Activated CD4-positive, alpha-beta T cell treated with anti-CD3 and anti-CD28 coated beads, Interleukin-2, amount 10 ng/mL, durations not matched to agents 7 days and 5 days (primary cell): Measurements from ENCODE around the gene CYTH1. TPM values are rescaled to one million over a fixed set of nuclear protein-coding genes. Genes with fewer than 3 reads are reported as not detected.
A peak's percentile ranks its signal among the peaks of the same experiment; 100 is the strongest.
"Not testable (repeated sequence)": the region's sequence is repeated elsewhere in the genome, so short reads cannot be mapped to it uniquely, and the experiment has no call there.

Experiments used
- CTCF ChIA-PET: fragments of 350-600 bp; sonication (Branson Sonifier 250); formaldehyde crosslinking; loops from one replicate; lab custom pipeline; 2021; ENCODE audit warnings: antibody characterized with exemption; lab: Charles Lee
- POLR2A ChIA-PET: fragments of 350-600 bp; sonication (Branson Sonifier 250); formaldehyde crosslinking; loops from one replicate; lab custom pipeline; 2021; ENCODE audit warnings: antibody characterized with exemption; lab: Charles Lee
- DNase-seq: peaks from one replicate; pipeline ENCODE4 v3.0.0-alpha.2; 2020
- H3K27ac Mint-ChIP-seq: one replicate; pipeline ENCODE4 v1.8.0; 2021; ENCODE audit warnings: mild to moderate bottlenecking, moderate library complexity, mixed read lengths
- H3K27me3 Mint-ChIP-seq: one replicate; pipeline ENCODE4 v1.8.0; 2021; ENCODE audit warnings: mixed read lengths
- H3K36me3 Mint-ChIP-seq: one replicate; pipeline ENCODE4 v1.8.0; 2021; ENCODE audit warnings: low read depth, mixed read lengths
- H3K4me1 Mint-ChIP-seq: one replicate; pipeline ENCODE4 v1.8.0; 2021; ENCODE audit warnings: mixed read lengths
- H3K4me3 Mint-ChIP-seq: one replicate; pipeline ENCODE4 v1.8.0; 2021; ENCODE audit warnings: mild to moderate bottlenecking, moderate library complexity, mixed read lengths
- H3K9me3 Mint-ChIP-seq: one replicate; pipeline ENCODE4 v1.8.0; 2021; ENCODE audit warnings: mixed read lengths
- total RNA-seq, 2 experiments: library from RNA; stranded (reverse); gene quantifications; one replicate each; pipeline ENCODE4 v1.2.3, GENCODE V29; 2021

Gene CYTH1
- total RNA-seq, 2 experiments from 2014 or later, result 244 to 251 TPM

DNA sequence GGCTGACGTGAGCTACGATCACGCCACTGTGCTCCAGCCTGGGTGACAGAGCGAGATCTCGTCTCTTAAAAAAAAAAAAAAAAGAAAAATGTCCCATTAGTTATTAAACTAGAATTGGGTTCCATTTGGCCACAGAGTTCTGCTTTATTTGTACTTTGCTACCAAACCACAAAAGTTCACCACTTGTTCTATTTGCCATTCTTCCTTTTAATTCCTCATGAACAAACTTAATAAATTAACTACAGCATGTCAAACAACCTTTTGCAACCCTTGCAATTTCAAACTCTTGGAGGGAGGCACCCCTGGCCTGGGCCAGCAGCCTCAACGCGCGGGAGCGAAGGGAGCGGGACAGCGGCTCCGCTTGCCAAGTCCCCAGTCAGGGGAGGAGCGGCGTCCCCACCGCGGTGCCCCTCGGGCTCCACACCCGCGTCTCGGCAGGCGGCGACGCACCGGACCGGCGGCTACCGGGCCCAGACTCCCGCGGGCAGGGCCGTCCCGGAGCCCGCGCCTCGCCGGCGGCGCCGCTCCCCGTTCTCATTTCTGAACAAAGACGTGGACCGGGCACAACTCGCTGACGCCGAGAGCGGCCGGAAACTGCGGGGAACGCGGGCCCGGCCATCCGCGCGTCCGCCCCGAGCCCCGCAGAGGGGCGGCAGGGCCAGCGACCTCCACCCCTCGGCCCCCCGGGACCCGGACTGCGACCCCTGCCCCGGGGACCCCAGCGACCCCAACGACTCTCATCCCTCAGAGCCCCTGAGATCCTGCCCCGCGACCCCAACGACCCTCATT, 775 bp downstream of the CYTH1 start:
- H3K27me3 Mint-ChIP-seq, result no peaks in the 10 kb centered on the region
- H3K36me3 Mint-ChIP-seq, result peaks cover 24% of the 10 kb centered on the region
- H3K4me1 Mint-ChIP-seq, result peaks cover 53% of the 10 kb centered on the region
- POLR2A ChIA-PET, result no interaction called here
- CTCF ChIA-PET, result interaction anchor here (1.0 to 1.3 kb wide), 4 partner anchors 12 to 69 kb away, joined by 3 to 7 read pairs (median 5); no protein-coding TSS in a partner anchor
- H3K4me3 Mint-ChIP-seq, result peak overlapping the region; percentile 79
- H3K9me3 Mint-ChIP-seq, result no peaks in the 10 kb centered on the region
- DNase-seq, result peak; percentile 43
- H3K27ac Mint-ChIP-seq, result peak overlapping the region; percentile 95

DNA sequence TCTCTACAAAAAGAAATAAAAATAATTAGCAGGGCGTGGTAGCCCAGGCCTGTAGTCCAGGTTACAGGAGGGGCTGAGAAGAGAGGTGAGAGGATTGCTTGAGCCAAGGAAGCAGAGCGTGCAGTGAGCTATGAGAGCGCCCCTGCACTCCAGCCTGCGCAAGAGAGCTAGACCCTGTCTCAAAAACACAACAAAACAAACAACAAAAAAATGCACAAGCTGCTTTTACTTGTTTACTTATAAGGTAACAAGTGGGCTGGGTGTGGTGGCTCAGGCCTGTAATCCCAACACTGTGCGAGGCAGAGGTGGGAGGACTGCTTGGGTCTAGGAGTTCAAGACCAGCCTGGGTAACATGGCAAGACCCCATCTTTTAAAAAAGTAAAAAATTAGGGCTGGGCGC, 1.7 kb downstream of the CYTH1 start:
- ChIA-PET POLR2A (interaction anchor here (1.0 kb wide), 2 partner anchors 9 to 60 kb away, joined by 3 read pairs; partner anchors contain the start of gene USP36), CTCF (interaction anchor here (0.7 to 1.3 kb wide), 7 partner anchors 9 to 206 kb away, joined by 3 to 7 read pairs (median 4); no protein-coding TSS in a partner anchor)
- peaks cover 51% of the 10 kb centered on the region for H3K4me1 Mint-ChIP-seq
- no peaks in the 10 kb centered on the region for H3K27me3 Mint-ChIP-seq
- H3K4me3 Mint-ChIP-seq, result peak overlapping the region; percentile 79
- H3K9me3 Mint-ChIP-seq, result no peaks in the 10 kb centered on the region
- H3K27ac Mint-ChIP-seq, result peak overlapping the region; percentile 95
- H3K36me3 Mint-ChIP-seq, result peaks cover 28% of the 10 kb centered on the region
- DNase-seq, result peak; percentile 43

- peaks cover 28% of the 10 kb centered on the region for H3K36me3 Mint-ChIP-seq
- peak overlapping the region; percentile 95 for H3K27ac Mint-ChIP-seq
- no peaks in the 10 kb centered on the region for H3K27me3 Mint-ChIP-seq
- ChIA-PET CTCF (interaction anchor here (0.7 to 1.3 kb wide), 6 partner anchors 8 to 206 kb away, joined by 3 to 7 read pairs (median 4); no protein-coding TSS in a partner anchor), POLR2A (interaction anchor here (1.0 kb wide), 2 partner anchors 9 to 60 kb away, joined by 3 read pairs; partner anchors contain the start of gene USP36)
- peak; percentile 85 for DNase-seq
- peak overlapping the region; percentile 79 for H3K4me3 Mint-ChIP-seq
- peaks cover 50% of the 10 kb centered on the region for H3K4me1 Mint-ChIP-seq
- no peaks in the 10 kb centered on the region for H3K9me3 Mint-ChIP-seq
Observed at GRCh38 chr17:78779850-78780249, 2.2 kb downstream of the CYTH1 start.

DNA sequence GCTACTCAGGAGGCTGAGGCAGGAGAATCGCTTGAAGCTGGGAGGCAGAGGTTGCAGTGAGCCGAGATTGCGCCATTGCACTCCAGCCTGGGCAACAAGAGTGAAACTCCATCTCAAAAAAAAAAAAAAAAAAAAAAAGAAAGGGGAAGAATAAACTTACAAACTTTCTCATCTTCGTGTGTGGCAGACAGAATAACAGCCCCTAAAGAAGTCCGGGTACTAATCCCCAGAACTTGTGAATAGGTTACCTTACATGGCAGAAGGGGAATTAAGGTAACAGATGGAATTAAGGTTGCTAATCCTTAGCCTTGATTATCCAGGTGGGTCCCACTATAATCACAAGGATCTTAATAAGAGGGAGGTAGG, 2.8 kb downstream of the CYTH1 start:
- H3K9me3 Mint-ChIP-seq, H3K27me3 Mint-ChIP-seq, DNase-seq: not testable (repeated sequence)
- peak overlapping the region; percentile 79 for H3K4me3 Mint-ChIP-seq
- ChIA-PET POLR2A (interaction anchor here (1.0 kb wide), 1 partner anchor 8 kb away, joined by 3 read pairs; no protein-coding TSS in a partner anchor), CTCF (interaction anchor here (0.5 kb wide), 1 partner anchor 25 kb away, joined by 5 read pairs; no protein-coding TSS in a partner anchor)
- H3K27ac Mint-ChIP-seq, result peak overlapping the region; percentile 95
- H3K4me1 Mint-ChIP-seq, result peaks cover 51% of the 10 kb centered on the region
- peaks cover 34% of the 10 kb centered on the region for H3K36me3 Mint-ChIP-seq

GRCh38 chr17:78777881-78778280, 4.2 kb downstream of the CYTH1 start:
- Mint-ChIP-seq H3K4me1 (peaks cover 48% of the 10 kb centered on the region), H3K27me3 (no peaks in the 10 kb centered on the region), H3K9me3 (no peaks in the 10 kb centered on the region), H3K36me3 (peaks cover 41% of the 10 kb centered on the region), H3K27ac (peak overlapping the region; percentile 92), H3K4me3 (peak overlapping the region; percentile 65)
- POLR2A ChIA-PET, result no interaction called here
- no peak for DNase-seq
- CTCF ChIA-PET, result interaction anchor here (0.6 to 1.2 kb wide), 3 partner anchors 9 to 362 kb away, joined by 3 to 5 read pairs (median 4); no protein-coding TSS in a partner anchor

DNA sequence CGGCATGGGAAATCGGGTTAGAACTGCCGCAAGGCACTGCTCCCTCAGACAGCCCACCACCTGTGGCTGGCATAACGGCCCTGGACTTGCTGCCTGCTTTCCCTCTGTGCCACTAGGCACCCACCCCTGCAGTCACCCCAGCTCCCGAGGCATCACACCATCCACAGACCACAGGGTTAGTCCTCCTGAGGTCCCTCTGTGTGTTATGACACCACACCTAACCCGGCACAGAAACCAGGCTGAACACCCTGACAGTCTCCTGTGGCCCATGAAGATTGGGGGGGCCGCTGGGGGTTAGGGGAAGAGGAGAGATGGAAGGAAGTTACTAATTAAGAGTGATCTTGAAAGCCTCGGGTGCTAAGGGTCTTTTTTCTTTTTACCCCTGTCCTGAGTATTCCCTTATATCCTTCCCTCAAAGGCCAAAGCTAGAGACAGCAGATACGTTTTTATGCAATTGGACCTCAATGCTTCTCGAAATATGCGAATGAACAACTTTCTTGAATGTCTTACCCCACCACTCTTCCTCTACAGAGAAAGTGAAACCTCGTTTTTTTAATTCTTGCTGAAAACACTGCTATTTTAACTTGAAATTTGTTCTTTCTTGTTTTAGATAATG, 7.0 kb downstream of the CYTH1 start:
- Mint-ChIP-seq H3K27ac (peak overlapping the region; percentile 97), H3K4me3 (peak overlapping the region; percentile 85), H3K9me3 (no peaks in the 10 kb centered on the region), H3K27me3 (no peaks in the 10 kb centered on the region), H3K4me1 (peaks cover 65% of the 10 kb centered on the region), H3K36me3 (peaks cover 52% of the 10 kb centered on the region)
- ChIA-PET CTCF (interaction anchor here (0.5 to 1.4 kb wide), 5 partner anchors 11 to 606 kb away, joined by 3 read pairs; no protein-coding TSS in a partner anchor), POLR2A (no interaction called here)
- peak; percentile 76 for DNase-seq

DNA sequence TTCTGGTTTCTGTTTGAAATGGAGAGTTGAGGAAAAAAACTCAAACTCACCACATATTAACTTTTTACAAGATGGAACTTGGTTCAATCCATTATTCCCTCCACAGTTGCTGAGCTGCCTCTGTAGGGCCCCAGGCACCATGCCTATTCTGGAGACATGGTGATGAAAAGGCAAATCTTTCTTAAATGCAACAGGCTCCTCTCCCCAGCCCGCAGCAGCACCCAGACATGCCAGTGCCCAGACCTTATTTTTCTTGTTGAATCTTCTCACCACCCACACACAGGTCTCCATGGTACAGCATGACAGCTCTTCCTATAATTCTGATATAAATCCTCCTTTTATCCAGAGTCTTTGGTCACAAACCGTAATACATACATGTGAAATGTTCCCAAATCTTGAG, 7.6 kb downstream of the CYTH1 start:
- H3K27ac Mint-ChIP-seq, result peak overlapping the region; percentile 97
- CTCF ChIA-PET, result interaction anchor here (1.0 kb wide), 1 partner anchor 33 kb away, joined by 3 read pairs; no protein-coding TSS in a partner anchor
- H3K9me3 Mint-ChIP-seq, result no peaks in the 10 kb centered on the region
- H3K27me3 Mint-ChIP-seq, result no peaks in the 10 kb centered on the region
- no peak for DNase-seq
- H3K4me1 Mint-ChIP-seq, result peaks cover 61% of the 10 kb centered on the region
- peak overlapping the region; percentile 85 for H3K4me3 Mint-ChIP-seq
- H3K36me3 Mint-ChIP-seq, result peaks cover 46% of the 10 kb centered on the region
- POLR2A ChIA-PET, result interaction anchor here (0.9 kb wide), 1 partner anchor 26 kb away, joined by 4 read pairs; no protein-coding TSS in a partner anchor

GRCh38 chr17:78771758-78772382, 10.2 kb downstream of the CYTH1 start:
- Mint-ChIP-seq H3K9me3 (no peaks in the 10 kb centered on the region), H3K27me3 (no peaks in the 10 kb centered on the region), H3K4me1 (peaks cover 47% of the 10 kb centered on the region), H3K36me3 (peaks cover 35% of the 10 kb centered on the region), H3K27ac (peak overlapping the region; percentile 97), H3K4me3 (peak overlapping the region; percentile 68)
- POLR2A ChIA-PET, result interaction anchor here (0.8 kb wide), 1 partner anchor 8 kb away, joined by 3 read pairs; no protein-coding TSS in a partner anchor
- DNase-seq, result no peak
- CTCF ChIA-PET, result interaction anchor here (0.6 to 1.2 kb wide), 4 partner anchors 8 to 30 kb away, joined by 3 to 5 read pairs (median 3); no protein-coding TSS in a partner anchor

DNA sequence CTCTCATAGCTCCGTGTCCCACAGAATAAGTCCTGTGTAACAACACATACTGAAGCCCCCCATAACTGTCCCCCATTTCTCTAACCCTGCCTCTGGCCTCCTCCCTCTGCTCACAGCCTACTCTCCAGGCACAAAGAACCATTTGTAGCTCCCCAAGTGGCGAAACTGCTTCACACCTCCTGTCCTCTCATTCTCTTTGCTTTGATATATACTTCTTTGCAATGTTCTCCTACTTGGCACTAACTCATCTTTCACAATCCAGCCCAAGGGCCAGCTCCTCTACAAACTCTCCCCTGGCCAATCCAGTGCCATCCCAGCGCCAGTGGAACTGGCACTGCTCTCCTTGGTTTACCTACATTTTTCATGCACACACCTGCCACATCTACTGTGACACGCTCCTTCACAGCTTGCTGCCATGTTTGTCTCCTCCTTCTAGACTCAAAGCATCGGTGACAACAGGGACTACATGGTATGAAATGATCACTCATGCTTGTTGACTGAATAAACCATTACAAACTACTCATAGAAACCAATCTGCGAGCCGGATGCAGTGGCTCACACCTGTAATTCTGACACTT, 12.8 kb downstream of the CYTH1 start:
- ChIA-PET CTCF (interaction anchor here (0.6 to 2.1 kb wide), 12 partner anchors 9 to 911 kb away, joined by 3 to 6 read pairs (median 4); no protein-coding TSS in a partner anchor), POLR2A (interaction anchor here (0.9 kb wide), 1 partner anchor 36 kb away, joined by 4 read pairs; no protein-coding TSS in a partner anchor)
- Mint-ChIP-seq H3K9me3 (no peaks in the 10 kb centered on the region), H3K27me3 (no peaks in the 10 kb centered on the region), H3K36me3 (peaks cover 32% of the 10 kb centered on the region), H3K4me3 (no peak overlapping the region), H3K4me1 (peaks cover 44% of the 10 kb centered on the region), H3K27ac (no peak overlapping the region)
- no peak for DNase-seq

DNA sequence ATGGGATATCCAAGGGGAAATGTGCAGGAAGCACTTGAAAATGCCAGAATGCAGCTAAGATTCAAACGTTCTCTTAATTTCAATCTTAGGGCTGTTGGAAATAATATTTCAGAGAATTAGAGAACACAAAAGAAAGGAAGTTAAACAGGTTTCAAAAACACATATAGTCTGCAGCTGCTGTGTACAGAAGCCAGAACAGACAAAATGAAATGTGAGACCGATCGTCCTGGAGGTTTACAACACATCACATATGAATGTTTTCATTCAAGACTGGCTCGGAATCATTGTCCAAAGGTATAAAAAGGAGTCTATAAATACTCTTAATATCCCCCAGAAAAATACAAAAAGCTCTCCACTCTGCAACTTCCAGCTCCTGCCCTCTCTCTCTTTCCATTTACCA, 14.3 kb downstream of the CYTH1 start:
- H3K9me3 Mint-ChIP-seq, result no peaks in the 10 kb centered on the region
- CTCF ChIA-PET, result interaction anchor here (0.7 to 1.9 kb wide), 4 partner anchors 9 to 20 kb away, joined by 3 to 7 read pairs (median 4); no protein-coding TSS in a partner anchor
- POLR2A ChIA-PET, result interaction anchor here (0.5 kb wide), 1 partner anchor 19 kb away, joined by 3 read pairs; no protein-coding TSS in a partner anchor
- no peak overlapping the region for H3K27ac Mint-ChIP-seq
- no peak for DNase-seq
- H3K27me3 Mint-ChIP-seq, result no peaks in the 10 kb centered on the region
- H3K4me3 Mint-ChIP-seq, result no peak overlapping the region
- H3K36me3 Mint-ChIP-seq, result peaks cover 26% of the 10 kb centered on the region
- peaks cover 45% of the 10 kb centered on the region for H3K4me1 Mint-ChIP-seq

DNA sequence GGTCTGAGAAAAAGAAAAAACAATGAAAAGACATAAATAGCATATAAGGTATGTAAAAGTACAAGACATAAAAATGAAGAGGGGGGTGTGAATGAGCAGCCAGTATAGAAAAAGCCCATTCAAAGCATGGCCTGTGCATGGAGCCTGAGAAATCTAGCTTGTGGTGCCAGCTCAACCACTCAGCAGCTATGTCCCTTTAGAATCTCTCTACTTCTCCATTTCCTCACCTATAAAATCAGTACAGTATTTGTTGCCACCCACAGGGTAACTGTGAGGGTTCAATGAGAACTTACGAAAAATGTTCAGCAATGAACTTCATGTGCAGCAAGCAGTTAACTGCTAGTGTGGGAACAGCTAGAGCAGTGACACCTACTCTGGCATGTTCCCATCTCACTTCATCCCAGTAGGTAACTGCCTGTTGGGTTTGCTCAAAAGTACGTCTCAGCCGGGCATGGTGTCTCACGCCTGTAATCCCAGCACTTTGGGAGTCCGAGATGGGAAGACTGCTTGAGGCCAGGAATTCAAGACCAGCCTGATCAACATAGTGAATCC, 15.3 kb downstream of the CYTH1 start:
- Mint-ChIP-seq H3K9me3 (no peaks in the 10 kb centered on the region), H3K4me1 (peaks cover 45% of the 10 kb centered on the region), H3K27me3 (no peaks in the 10 kb centered on the region), H3K4me3 (no peak overlapping the region), H3K27ac (no peak overlapping the region), H3K36me3 (peaks cover 24% of the 10 kb centered on the region)
- ChIA-PET POLR2A (no interaction called here), CTCF (interaction anchor here (1.0 to 1.4 kb wide), 2 partner anchors 17 to 590 kb away, joined by 3 to 7 read pairs; no protein-coding TSS in a partner anchor)
- no peak for DNase-seq
